Left hindlimb (tissue), 1 donor: Measurements from ENCODE around the gene CCM2.
A peak's percentile ranks its signal among the peaks of the same experiment; 100 is the strongest.

Experiments
- DNase-seq: peaks from one replicate; pipeline ENCODE4 v3.0.0-alpha.2; 2018

Gene CCM2

GRCh38 chr7:45085619-45086200, 85.7 kb downstream of the CCM2 start:
- DNase-seq, result peak; percentile 16

DNA sequence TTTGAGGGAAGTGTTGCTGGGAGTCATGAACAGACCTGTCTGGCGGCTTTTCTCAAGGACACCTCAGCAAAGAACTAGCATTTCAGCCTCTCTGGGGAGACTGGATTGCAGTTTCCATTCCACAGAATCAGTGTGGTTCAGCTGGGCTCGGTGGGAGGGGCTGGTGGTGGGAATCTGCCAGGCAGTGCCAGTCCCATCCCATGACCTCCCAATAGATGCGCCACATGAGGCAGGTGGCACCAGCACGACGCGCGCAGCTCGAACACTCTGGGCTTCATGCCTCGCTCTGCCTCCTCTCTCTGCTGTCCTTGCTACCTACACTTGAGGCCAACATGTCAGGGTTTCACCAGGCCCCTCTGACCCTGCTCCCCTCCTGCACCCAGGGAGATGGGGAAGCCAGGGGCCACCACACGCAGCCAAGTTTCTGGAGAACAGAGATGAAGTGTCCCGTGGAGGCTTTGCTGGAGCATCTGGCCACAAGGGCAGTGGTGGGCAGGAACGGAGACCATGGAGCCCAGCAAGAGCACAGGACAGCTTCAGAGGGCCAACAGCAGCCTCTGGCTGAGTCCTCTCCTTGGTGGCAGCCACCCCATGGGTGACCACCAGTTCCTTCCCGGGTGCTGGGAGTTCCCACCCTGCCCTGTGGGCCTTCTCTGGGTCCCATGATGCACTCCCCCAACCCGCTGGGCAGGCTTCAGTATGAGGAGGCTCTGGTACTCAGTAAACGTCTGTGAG, 86.5 kb downstream of the CCM2 start:
- DNase-seq, result peak; percentile 20

- peak; percentile 30 for DNase-seq
These were observed 87.5 kb downstream of the CCM2 start for GRCh38 chr7:45087301-45088145.

DNA sequence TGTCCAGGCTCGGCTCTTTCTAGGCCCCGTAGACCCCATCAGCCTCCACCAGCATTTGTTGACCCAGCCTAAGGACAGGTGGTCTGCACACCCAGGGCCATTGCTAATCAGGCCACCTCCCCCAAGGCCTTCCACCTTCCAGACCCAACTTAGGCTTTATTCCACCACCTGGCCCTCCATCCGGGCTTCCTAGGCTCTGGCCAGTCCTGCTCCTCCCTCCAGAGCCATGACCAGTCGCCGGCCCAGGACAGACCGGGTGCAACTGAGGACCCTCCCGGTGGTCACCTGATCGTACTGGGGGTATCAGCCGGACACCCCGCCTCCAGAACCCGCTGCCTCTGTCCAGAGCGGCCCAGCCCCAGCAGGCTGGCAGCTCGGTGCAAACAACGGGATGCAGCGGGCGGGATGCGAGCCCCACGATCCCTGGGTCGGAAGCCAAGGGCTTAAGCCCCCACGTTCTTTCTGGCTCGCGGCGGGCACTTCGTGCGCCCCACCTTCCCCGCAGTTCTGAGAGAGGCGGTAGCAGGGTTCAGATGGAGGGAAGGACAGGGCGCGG, 88.2 kb downstream of the CCM2 start:
- peak; percentile 40 for DNase-seq

DNA sequence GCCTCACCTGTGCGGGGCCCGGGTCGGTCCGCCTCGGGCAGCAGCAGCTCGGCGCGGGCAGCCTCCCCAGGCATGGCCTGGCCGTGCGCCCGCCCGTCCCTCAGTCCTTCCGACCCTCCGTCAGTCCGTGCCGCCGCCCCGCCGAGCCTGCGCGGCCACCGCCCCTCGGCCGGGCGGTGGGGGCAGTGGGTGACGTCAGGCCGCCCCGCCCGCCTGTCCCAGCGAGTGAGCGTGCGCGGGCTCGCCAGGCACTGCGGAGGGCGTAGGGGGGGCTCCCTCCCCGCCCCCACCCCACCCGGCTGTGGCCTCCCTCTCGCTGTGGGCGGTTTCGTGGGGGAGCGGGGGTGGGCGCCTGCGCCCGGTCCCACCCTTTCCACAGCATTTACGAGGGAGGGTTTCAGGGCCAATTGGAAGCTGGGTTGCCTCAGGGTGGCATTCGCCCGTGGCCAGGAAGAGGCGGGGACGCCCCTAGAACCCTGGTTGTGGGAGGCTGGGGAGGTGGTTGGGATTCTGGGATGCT, 88.9 kb downstream of the CCM2 start, which contains the start of gene NACAD:
Gene NACAD (minus strand): TSS at position 149 of the 520 bp plus-strand sequence. CDS start 75 bp downstream, at position 74.
- DNase-seq, result peak; percentile 77

- peak; percentile 61 for DNase-seq
These were observed 89.4 kb downstream of the CCM2 start for GRCh38 chr7:45089341-45089891.

DNA sequence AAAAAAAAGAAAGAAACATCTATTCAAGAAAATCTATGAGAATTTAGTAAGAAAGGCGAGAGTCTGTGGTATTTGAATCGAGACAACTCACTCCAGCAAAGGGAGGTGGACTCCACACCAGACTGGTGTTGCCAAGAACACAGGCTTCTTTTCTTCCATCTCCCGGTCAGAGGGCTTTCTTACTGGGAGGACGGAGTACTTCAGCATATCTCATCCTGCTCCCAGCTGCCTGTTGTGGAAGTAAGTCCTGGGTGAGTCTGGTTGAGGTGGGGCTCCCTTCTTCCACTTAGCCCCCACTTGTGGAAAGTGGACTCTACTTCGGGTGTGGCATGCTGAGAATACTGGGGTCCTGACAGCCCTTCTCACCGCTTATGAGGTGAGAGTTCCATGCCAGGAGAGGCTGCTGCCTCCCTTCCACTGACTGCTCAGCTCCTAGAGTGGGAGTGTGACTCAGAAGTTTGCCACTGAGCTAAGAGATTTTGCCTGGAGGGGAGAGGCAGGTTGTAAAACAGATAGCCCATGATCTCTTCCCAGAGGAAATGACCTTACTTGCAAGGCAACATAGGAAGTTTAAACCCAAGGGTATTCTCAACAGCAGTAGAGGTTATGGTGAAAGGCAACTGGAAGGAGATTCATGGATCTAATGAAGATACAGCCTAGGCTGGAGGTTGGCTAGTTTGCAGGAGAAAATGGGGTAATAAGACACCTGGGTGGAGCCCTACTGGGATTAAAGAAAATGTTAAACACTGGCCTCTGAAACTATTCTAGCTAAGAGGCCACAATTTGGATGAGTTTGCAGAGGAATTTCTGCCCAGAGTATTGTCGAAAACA, 92.3 kb downstream of the CCM2 start:
- DNase-seq, result peak; percentile 10

DNA sequence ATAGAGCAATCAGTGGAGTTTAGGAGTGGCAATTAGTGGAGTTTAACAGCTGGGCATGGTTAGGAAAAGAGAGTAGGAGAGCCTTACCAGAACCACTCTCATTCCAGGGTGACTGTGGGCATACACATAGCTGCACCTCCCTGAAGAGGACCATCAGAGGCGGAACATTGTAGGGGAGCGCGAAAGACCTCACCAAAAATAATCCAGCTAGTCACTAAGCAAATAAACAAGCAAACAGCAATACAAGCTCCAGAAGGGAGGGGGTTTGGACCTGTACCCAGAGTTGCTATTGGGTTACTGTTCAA, 92.9 kb downstream of the CCM2 start:
- DNase-seq, result no peak

DNA sequence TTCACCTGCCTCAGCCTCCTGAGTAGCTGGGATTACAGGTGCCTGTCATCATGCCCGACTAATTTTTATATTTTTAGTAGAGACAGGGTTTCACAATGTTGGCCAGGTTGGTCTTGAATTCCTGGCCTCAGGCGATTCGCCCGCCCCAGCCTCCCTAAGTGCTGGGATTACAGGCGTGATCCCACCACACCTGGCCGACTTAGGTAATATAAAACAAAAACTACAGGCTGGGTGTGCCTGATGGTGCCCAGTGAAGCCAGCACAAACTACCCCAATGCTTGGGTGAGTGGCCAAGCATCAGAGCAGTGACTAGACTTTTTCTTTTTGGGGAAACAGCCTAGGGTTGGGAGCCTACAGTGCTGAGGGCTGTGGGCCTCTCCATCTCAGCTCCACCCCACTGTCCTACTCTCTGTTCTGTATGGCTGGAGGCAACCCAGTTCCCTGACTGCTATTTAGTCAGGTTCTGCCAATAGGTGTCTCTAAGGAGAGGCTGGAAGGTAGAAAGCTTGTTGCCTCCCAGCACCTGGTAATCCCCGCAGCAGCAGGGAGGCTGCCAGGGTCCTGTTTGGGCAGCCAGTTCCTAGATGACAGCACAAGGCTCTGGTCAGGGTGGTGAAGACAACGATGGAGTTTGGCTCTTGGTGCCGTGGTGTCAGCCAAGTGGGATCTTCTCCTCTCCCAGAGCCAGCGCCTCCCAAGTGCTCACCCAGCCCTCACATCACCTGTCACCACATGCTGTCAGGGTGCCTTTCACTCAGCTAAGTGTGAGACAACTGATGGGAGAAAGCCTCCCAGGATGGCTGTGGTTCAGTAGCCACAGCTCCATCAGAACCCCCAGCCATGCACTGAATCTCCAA, 99.2 kb downstream of the CCM2 start:
- DNase-seq, result peak; percentile 10

DNA sequence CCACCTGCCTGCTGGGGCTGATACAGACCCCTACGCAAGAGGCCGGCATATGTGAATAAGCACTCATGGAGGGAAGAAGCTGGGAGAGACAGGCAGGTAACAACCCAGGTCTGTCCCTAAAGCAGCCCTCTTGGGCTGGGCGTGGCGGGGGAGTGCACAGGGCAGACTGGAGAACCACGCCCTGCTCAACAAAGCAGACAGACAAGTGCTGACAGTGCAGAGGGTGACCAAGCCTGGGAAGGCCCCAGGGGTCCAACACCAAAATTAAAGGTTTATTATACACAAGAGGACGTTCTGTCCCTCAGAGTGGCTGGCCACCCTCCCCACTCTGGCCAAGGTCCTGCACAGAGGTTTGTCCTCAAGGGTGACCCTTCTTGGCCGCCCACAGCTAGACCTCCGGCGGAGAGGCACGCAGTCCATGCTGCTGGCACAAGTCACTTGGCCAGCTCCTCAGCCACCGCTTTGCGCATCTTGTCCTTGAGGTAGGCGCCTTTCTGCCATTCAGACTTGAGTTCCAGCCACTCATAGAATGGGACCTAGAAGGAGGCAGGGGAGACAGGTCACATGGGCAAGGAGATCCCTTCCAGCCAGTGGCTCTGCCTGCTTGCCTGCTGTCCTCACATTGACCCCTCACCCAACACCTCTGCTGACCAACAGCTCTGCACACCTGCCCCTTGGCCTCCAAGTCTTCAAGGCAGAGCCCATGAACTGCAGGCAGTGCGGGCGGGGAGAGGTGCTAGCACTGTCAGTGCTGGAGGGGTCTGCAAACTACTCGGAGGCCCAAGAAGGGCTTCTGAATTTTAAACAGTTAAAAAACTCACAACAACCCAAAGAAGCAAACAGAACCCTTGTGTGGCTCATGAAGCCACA, 100.1 kb downstream of the CCM2 start:
- DNase-seq, result no peak

GRCh38 chr7:45100761-45101480, 100.9 kb downstream of the CCM2 start:
- no peak for DNase-seq

- DNase-seq, result no peak
These were observed 101.7 kb downstream of the CCM2 start for GRCh38 chr7:45101748-45102147.

DNA sequence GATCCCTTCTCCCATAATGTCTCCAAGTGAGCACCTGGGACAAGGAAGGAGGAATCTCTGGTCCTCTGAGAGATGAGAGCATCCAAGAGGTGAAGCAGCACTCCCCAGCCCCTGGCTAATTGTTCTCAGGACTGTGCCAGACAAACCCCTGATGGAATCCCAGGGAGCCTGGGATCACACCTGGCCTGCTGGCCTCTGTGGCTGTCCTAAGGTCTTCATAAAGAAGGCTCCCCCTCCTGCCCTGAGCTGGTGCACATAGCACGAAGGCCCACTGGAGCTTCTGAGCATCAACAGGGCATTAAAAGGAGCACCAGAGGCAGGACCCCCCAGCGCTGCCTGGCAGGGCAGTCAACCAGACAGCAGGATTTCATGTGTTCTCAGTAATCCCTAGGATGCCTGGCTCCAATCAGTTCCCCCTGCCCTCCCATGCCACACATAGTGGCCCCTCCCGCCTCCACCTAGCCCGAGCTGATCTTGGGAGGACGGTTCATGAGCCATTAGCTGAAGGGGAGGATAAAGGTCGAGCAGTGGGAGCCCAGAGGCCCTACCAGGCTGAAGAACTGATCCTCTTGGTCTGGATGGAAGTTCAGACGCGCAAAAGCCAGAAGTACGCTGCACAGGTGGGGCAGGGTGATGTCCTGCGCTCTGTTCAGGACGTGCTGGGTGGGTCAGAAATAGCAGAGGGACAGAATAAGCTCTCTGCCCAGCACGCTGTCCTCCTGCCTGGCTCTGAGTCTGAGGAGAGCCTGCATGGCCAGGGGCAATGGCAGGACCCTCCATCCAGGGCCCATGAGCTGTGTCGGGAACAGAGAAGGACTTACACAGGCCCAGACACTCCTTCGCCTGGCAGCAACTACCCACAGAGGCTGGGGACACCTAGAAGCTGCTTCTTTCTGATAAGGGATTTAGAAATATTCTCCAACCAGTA, 103.0 kb downstream of the CCM2 start:
- DNase-seq, result no peak

- no peak for DNase-seq
These were observed 104.2 kb downstream of the CCM2 start for GRCh38 chr7:45103958-45104843.

DNA sequence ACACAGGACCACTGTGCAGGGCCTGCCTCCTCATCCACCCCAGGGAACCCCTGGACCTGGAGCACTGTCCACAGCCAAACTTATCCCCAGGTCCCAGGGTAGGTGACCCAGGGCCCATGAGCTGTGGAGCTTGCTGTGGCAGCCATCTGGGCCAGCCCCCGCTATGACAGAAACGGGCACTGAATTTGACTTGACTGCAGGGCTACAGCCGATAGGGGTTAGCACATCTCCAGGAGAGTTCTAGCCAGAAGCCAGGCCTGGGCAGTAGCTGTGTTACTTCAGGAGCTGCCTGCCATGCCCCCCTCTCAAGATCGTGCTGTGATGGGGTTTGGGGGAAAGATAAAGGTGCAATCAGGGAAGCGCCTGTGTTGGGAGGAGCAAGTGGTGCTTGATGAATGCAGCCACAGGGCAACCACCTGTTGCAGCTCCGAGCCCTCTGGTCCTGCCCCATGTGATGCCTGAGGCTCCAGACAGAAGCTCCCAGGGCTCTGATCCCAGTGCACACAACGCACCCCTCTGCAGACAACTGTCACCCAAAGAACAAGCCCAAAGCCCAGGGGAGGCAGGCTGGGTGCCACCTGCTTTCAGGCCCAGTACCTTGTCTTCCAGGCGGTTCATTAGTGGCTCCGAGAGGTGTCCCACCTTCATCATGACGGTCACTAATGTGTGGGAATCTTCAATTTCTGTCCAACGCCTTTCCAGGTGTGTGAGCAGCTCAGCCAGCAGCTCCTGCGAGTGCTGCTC, 105.0 kb downstream of the CCM2 start:
- no peak for DNase-seq

- DNase-seq, result no peak
These were observed 105.7 kb downstream of the CCM2 start for GRCh38 chr7:45105588-45106188.
